ENCODE measurements around the gene HAP1. TPM values are rescaled to one million over a fixed set of nuclear protein-coding genes. Genes with fewer than 3 reads are reported as not detected.
"Not testable (repeated sequence)": the region's sequence is repeated elsewhere in the genome, so short reads cannot be mapped to it uniquely, and the experiment has no call there.

Gene HAP1
- total RNA-seq, 4 donors from 2014 or later: 0.19 TPM; not detected in 3

GRCh38 chr17:41710472-41711090 lies 23.9 kb downstream of the HAP1 start:
- Histone ChIP-seq H3K27me3 (peaks cover 0 to 12% (median 0%) of the 10 kb centered on the region in 4 donors), H3K27ac (replicated peaks in 1 of 4) (no peak overlapping the region), H3K4me3 (no peak overlapping the region), H3K36me3 (no peaks in the 10 kb centered on the region), H3K4me1 (no peaks in the 10 kb centered on the region), H3K9me3 (no peaks in the 10 kb centered on the region)
- 54% methylated on average over 8 of the region's 8 CpGs for WGBS
- intact Hi-C loops (cut with DNase I): no loop called here
- no peak for TF ChIP-seq POLR2A (IDR thresholded peaks at IDR 0.05; ENCODE audit: low read depth)
- TF ChIP-seq POLR2AphosphoS5 (IDR thresholded peaks at IDR 0.05): no peak
- no peak for TF ChIP-seq EP300 (IDR thresholded peaks at IDR 0.05)
- TF ChIP-seq CTCF (IDR thresholded peaks at IDR 0.05): no peak
- no peak for DNase-seq (ENCODE audit: extremely low spot score)

GRCh38 chr17:41707803-41708669 lies 26.4 kb downstream of the HAP1 start:
- Histone ChIP-seq H3K36me3 (no peaks in the 10 kb centered on the region), H3K27ac (replicated peaks in 1 of 4) (no peak overlapping the region), H3K27me3 (peaks cover 0 to 12% (median 0%) of the 10 kb centered on the region in 4 donors), H3K4me1 (no peaks in the 10 kb centered on the region), H3K9me3 (no peaks in the 10 kb centered on the region), H3K4me3 (no peak overlapping the region)
- no peak for DNase-seq (ENCODE audit: extremely low spot score)
- no peak for TF ChIP-seq CTCF (IDR thresholded peaks at IDR 0.05)
- TF ChIP-seq EP300 (IDR thresholded peaks at IDR 0.05): no peak
- TF ChIP-seq POLR2AphosphoS5 (IDR thresholded peaks at IDR 0.05): no peak
- no peak for TF ChIP-seq POLR2A (IDR thresholded peaks at IDR 0.05; ENCODE audit: low read depth)
- intact Hi-C loops (cut with DNase I): no loop called here
- WGBS: 80% methylated on average over 10 of the region's 10 CpGs

GRCh38 chr17:41705271-41705991 lies 29.0 kb downstream of the HAP1 start:
- no peaks in the 10 kb centered on the region for H3K4me1 ChIP-seq
- no peak for TF ChIP-seq POLR2AphosphoS5 (IDR thresholded peaks at IDR 0.05)
- TF ChIP-seq CTCF (IDR thresholded peaks at IDR 0.05): no peak
- no peak for TF ChIP-seq EP300 (IDR thresholded peaks at IDR 0.05)
- TF ChIP-seq POLR2A (IDR thresholded peaks at IDR 0.05; ENCODE audit: low read depth): no peak
- no peaks in the 10 kb centered on the region for H3K27me3 ChIP-seq
- no peak for DNase-seq (ENCODE audit: extremely low spot score)
- no peak overlapping the region for H3K27ac ChIP-seq (replicated peaks in 1 of 4)
- intact Hi-C loops (cut with DNase I): no loop called here
- H3K4me3 ChIP-seq: no peak overlapping the region
- 67% methylated on average over 13 of the region's 13 CpGs for WGBS
- H3K9me3 ChIP-seq: no peaks in the 10 kb centered on the region
- no peaks in the 10 kb centered on the region for H3K36me3 ChIP-seq

GRCh38 chr17:41702712-41703111 lies 31.7 kb downstream of the HAP1 start:
- intact Hi-C loops (cut with DNase I): no loop called here
- WGBS: 87% methylated on average over 8 of the region's 8 CpGs
- no peaks in the 10 kb centered on the region for H3K9me3 ChIP-seq
- no peak for TF ChIP-seq EP300 (IDR thresholded peaks at IDR 0.05)
- TF ChIP-seq CTCF (IDR thresholded peaks at IDR 0.05): no peak
- TF ChIP-seq POLR2A (IDR thresholded peaks at IDR 0.05; ENCODE audit: low read depth): no peak
- no peak for TF ChIP-seq POLR2AphosphoS5 (IDR thresholded peaks at IDR 0.05)
- peaks cover 0 to 2% (median 1%) of the 10 kb centered on the region in 4 donors for H3K4me1 ChIP-seq
- DNase-seq (ENCODE audit: extremely low spot score): no peak
- H3K27ac ChIP-seq (replicated peaks in 1 of 4): no peak overlapping the region
- no peaks in the 10 kb centered on the region for H3K27me3 ChIP-seq
- H3K36me3 ChIP-seq: no peaks in the 10 kb centered on the region
- H3K4me3 ChIP-seq: no peak overlapping the region

GRCh38 chr17:41700843-41701242 lies 33.6 kb downstream of the HAP1 start:
- H3K4me3 ChIP-seq; H3K9me3 ChIP-seq; DNase-seq (ENCODE audit: extremely low spot score); intact Hi-C loops (cut with DNase I); H3K36me3 ChIP-seq; H3K27ac ChIP-seq (replicated peaks in 1 of 4); H3K27me3 ChIP-seq: not testable (repeated sequence)
- 72% methylated on average over 3 of the region's 3 CpGs for WGBS
- H3K4me1 ChIP-seq: peaks cover 13 to 21% (median 20%) of the 10 kb centered on the region in 4 donors
